GM18870 (cell line): Measurements from ENCODE around the gene ATN1.

Source experiments
- ATAC-seq: cut with Tn5 transposase; IDR thresholded peaks from one replicate; pipeline ENCODE4 v1.9.1; 2021; ENCODE audit warnings: moderate library complexity; ENCODE audit not compliant: unreplicated experiment

The ATN1 gene

DNA sequence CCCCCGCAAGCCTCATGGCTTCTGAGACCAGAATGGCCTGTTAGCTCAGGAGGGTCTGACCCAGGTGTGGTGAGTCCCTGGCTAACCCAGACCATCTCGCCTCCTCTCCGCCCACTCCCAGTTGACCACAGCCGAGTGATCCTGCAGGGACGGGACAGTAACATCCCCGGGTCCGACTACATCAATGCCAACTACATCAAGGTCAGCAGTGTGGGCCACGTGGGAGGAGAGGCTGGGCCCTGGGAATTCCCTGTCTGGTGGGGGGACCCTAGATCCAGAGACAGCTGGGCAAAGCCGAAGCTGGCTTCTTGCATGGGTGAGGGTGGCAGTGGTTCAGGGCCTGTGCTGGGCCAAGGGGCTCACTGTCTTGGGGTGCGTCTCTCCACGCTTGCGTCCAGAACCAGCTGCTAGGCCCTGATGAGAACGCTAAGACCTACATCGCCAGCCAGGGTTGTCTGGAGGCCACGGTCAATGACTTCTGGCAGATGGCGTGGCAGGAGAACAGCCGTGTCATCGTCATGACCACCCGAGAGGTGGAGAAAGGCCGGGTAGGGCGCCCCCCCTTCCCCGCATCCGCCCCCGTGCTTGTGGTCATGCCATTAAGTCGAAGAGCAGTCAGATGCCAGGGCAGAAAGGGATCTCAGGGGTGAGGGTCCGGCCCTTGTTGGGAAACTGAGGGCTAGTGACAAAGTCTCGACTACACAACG, 28.4 kb downstream of the ATN1 start:
- ATAC-seq = no peak

DNA sequence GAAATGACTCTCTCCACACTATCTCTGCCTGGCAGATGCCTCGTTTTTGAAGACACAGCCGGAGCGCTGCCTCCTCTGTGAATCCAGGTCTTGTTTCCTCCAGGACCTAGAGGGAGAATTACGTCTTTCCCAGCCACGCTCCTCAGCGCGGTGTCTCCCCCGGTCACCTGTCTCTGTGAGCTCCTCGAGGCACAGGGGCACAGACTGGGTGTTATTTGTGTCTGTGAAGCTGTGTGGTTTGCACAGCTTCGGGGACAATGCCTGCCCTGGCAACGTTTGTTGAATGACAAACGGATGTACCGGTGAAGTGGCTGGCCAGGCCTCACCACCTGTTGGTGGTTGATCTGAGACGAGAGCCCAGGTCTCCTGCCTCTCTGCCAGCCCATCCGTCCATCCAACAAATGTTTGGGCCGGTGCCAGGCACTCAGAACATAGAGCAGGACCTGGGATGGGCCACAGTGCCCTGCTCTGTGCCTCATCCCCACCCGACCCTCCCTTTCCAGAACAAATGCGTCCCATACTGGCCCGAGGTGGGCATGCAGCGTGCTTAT, 29.5 kb downstream of the ATN1 start:
- ATAC-seq = no peak

DNA sequence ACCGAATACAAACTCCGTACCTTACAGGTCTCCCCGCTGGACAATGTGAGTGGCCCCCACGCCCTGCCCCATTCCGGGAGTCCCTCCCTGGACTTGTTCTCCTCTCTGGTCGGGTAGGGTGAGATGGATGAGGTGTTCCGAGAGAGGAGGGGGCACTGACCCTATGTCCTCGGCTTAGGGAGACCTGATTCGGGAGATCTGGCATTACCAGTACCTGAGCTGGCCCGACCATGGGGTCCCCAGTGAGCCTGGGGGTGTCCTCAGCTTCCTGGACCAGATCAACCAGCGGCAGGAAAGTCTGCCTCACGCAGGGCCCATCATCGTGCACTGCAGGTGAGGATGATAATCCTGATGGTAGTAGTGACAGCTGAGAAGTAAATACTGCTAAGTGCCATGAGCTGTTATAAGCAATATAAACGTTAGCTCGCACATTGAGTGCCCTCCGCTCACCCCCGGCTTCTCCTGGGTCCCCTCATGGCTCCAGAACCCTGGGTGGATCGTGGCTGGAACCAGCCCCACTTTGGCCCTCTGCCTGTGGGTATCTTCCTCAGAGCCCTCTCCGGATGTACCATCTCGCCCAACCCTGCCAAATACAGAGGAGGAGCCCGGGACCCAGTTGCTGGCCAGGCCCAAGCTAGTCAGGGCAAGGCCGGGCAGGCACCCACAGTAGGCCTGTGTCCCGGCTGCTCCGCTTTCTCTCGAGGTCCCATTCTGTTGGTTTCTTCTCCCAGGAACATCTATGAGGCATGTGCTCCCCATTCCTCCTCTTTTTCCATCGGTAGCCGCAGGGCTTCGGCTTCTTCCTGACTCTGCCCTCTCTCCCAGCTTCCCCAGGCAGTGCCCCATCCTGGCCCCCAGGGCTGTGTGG, 30.2 kb downstream of the ATN1 start:
- no peak for ATAC-seq

DNA sequence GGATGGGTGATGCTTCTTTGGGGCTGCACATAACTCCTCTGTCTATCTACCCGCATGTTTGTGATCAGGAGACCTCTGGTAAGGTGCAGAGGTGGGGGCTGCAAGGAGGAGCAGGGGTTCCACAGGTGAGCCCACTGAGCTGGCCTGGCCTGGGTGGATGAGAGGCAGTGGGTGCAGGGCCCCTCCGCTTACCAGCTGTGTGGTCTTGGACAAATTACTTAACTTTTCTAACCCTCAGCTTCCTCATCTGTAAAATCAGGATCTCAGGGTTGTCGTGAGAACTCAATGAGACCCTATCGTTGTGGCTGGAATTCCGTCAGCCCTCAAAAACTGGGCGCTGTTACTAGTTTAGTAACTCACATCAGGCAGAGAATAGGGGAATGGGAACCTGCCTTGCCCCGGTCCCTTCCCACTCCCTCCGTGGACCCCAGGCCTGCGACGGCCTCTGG, 30.9 kb downstream of the ATN1 start:
- ATAC-seq = peak; percentile 3

DNA sequence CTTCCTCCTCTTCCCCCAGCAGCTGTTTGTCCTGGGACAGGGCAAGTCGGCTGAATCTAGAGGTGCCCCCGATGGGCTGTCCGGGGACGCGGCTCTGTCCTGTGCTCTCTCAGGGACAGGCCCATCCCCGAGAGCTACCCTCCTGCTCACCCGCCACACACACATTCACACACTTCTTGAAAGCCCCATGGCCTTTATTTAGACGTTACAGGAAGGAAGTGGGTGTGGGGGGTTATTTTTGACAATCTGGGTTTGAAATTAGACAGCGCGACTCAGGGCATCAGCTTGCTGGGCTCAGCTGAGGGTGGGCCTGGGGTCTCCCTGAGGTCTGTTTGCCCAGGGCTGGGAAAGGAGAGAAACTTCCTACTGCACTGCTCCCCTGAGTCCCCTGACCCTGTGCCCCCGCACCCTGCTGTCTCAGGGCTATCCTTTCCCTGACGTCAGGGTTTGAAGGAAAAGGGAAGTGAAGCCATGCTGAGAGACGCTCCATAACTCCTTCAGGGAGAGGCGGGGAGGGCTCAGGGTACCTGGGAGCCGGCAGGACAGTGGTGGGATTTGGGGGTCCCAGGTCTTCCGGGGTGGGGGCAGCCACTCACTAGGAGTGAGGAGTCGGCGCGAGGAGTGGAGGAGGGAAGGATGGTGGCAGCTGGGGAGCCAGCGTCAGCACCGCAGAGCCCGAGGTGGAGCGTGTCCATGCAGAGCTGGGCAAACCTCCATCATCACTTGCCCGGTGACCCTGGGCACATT, 31.5 kb downstream of the ATN1 start:
- ATAC-seq = peak; percentile 46

DNA sequence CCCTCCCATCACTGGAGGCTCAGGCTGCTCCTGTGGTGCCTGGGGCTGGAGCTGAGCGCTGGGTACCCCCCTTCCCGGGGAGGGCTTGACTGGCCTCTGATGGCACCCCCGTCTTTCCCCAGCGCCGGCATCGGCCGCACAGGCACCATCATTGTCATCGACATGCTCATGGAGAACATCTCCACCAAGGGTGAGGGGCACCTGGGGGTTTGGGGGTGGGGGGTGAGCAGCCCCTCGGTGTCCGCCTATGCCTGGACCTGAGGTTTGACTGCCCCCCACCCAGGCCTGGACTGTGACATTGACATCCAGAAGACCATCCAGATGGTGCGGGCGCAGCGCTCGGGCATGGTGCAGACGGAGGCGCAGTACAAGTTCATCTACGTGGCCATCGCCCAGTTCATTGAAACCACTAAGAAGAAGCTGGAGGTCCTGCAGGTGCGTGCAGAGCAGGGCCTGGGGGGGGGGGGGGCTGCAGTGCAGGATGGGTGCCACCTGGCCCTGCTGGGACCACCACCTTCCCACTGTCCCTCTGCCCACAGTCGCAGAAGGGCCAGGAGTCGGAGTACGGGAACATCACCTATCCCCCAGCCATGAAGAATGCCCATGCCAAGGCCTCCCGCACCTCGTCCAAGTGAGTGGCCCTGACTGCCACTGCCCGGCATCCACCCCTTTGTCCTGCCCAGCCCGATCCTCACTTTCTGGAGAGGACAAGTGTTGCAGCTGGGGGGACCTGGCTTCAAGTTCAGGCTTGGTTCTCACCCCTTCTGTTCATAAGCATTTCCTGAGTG, 32.2 kb downstream of the ATN1 start:
- no peak for ATAC-seq

DNA sequence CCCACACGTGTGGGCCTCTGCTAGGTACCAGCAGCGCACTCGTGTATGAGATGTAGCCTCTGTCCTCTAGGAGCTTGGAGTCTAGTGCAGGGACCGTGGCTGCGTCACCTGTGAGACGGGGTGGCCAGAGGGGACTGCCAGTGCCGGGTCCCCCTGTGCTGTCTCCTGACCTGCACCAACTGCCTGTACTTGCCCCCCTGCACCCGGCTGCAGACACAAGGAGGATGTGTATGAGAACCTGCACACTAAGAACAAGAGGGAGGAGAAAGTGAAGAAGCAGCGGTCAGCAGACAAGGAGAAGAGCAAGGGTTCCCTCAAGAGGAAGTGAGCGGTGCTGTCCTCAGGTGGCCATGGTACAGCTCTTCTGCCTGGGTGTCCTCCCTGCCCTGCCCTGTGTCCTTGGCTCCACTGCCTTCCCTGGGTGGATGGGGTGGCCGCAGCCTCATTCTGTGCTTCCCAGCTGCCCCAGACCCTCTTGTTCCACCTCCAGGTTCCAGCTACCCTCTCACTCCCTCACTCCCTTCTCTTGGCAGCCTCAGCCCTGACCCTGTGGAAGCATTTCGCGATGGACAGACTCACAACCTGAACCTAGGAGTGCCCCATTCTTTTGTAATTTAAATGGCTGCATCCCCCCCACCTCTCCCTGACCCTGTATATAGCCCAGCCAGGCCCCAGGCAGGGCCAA, 33.0 kb downstream of the ATN1 start:
- no peak for ATAC-seq

DNA sequence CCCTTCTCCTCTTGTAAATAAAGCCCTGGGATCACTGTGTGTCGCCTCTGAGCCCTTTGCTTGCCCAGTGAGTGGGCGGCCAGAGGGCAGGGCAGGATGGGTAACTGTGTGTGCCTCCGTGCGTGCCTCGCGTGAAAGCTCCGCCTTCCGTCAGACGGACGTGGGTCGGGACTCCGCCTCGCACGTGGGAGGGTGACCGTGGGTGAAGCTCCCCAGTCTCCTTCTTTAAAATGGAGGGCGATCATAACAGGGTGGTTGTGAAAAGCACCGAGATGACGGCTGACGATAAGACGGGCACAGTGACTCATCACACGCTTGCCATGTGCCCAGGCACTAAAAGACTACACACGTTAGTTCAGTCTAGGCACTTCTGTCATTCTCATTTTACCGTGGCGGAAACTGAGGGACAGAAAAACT, 33.5 kb downstream of the ATN1 start:
- no peak for ATAC-seq

DNA sequence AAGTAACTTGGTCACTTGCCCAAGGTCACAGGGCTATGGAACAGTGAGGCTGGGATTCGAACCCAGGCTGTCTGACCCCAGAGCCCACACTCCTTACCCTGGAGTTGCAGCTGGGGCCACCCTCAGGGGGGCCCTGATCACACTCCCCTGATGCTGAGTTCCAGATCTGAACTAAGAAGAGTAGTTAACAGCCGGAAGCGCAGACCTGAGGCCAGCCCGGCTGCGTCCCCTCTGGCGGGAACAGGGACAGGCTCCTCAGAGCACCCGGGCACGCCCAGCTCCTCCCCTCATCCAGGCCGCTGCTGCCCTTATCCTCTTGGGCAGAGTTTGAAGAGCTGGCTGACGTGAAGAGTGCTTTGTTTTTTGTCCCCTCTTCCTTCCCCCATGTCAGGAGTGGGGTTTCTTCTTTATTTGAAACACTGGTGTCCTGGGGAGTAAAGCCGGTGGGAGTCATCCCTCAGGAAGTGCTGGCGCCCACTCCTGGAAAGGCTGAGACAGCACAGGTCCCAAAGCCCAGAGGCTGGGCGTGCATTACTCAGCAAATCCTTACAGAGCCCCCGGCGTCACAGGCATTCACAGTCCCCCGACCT, 34.0 kb downstream of the ATN1 start:
- no peak for ATAC-seq

DNA sequence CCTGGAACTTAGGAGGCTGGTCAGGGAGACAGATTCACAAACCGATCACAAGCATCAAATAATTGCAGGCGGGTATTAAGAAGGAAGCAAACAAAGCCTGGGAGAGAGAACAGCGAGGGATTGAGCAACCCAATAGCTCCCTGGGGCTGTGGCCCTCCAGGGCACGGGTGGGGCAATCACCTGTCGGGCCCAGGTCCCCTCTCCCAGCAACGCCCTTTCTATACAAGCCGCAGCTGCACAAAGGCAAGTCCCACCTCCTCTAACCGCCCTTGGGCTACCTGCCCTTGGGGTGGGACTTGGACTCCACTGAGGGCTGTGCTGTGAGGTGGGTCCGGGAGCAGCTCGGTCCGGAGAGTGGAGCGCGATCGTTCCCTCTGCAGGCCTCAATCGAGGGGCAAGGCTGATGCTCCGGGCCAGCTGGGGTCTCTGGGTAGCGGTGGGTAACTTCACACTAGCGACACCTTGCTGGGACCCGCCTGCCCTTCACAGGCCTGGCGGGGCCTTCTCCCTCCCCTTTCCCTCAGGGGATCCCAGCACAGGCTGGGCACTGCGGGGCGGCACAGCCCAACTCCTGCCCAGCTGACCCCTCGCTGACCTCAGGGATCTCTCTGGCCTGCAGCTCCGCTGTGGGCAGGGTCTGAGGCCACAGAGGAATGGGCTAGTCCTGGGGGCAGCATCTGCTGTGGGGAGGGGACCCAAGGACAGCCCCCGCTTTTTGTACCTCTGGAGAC, 34.7 kb downstream of the ATN1 start:
- ATAC-seq = no peak

DNA sequence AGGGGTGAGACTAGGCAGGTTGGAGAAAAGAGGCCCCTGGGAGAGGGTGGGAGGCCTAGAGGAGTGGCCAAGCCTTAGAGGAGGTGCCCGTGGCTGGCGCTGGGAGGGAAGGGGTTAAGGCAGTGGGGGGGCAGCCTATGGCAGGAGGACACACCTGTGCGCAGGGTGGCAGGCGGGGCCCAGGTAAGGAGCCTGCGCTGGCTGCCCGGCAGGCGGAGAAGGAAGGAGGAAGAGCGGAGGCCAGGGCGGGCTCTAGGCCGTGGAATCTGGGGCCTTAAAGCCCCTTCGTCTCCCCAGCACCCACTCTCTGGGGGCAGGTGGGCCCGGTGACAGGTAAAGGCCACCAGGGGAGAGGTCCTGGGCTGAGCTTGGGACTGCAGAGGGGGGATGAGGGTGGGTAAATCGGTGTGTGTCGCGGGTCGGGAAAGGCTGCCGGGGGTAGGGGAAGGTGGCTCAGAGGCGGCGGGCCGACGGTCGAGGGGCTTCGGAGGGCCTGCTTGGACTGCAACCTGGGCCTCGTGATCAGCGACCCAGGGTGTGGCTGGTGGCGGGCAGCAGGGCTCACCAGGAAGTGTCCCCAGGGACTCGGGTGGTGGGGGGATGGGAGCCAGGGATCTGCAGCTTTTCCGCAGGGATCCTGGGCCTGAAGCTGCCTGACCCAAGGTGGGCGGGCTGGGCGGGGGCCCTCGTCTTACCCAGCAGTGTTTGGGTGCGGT, 35.4 kb downstream of the ATN1 start:
- no peak for ATAC-seq

DNA sequence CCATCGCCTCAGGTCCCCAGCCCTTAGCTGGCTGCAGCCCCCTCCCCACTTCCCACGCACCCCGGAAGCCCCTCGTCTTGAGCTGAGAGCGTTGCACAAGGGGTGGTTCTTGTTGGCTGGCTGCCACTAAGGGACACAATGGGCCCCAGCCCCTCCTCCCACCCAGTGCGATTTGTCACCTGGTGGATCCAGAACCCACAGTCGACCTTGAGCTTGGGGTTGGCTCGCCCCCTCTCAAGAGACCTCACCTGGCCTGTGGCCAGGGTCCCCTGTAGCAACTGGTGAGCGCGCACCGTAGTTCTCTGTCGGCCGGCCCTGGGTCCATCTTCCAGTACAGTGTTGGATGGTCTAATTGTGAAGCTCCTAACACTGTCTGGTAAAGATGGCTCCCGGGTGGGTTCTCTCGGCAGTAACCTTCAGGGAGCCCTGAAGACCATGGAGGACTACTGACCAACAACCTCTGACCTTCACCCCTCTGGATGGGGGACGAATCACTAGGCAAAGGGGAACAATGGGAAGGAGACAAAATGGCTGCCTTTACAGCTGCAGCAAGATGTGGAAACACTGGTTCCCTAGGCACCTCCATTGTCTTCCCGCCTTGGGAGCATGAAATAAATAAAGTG, 36.1 kb downstream of the ATN1 start:
- ATAC-seq = no peak

DNA sequence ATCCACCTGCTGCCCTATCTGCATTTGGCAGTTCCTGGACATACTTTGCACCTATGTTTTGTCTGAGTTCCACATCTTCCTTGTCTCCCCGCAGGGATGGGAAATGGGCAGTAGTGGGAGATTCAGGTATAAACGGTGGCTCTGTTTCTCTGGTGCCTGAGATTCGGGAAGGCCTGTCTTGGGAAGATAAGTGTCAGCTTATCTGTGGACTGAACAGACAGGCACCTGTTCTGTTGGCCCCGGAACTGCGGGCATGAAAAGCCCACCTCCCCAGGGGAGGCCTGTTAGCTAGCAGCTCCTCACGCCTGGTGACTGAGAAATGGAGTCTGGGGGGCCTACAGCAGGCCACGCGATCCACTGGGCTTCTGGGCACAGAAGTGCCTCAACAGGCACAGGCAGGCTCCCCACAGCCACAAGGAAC, 36.9 kb downstream of the ATN1 start:
- ATAC-seq = no peak

DNA sequence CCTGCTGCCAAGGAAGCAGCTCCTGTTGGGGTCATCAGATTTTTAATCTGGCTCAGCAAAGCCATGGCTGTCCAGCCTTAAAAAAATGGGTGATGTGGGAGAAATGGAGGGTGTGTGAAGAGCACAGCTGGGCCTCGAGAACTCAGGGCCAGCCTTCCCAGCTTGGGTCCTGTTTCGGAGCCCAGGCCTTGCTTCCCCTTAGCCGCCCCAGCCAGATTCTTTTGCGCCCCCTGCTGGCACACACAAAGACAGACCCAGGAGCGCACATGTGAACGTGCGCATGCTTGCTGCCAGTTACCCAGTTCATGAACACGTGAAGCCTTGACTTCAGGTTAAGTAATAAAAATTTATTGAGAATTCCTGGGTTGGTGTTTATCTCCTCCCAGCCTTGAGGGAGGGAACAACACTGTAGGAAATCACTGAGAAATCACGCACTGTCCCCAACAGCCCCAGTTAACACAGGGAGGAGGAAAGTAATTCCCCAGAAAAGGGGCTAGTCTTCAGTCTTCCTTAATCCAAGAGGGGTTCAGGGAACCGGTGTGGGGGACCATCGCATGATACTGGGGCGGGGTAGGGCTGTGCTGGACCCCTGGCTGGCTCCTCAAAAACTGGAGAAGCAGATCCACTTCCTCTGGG, 37.4 kb downstream of the ATN1 start:
- ATAC-seq = peak; percentile 32

DNA sequence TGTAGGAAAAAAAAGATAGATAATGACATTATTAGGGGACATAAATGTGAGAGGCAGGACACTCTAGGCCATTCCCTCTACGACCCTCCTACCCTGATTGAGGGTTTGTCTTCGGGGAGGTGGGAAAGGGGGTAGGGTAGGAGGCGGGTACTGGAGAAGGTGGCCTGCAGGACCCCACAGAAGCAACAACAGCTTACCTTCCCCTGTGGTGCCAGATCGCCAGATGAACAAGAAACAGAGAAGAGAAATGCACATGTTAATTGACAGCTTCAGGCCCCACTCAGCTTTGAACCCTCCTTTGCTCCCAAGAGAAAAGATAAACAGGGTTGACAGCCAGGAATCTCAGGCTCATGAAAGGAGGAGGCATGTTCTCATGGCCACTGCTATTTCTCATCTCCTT, 38.0 kb downstream of the ATN1 start:
- ATAC-seq = no peak

DNA sequence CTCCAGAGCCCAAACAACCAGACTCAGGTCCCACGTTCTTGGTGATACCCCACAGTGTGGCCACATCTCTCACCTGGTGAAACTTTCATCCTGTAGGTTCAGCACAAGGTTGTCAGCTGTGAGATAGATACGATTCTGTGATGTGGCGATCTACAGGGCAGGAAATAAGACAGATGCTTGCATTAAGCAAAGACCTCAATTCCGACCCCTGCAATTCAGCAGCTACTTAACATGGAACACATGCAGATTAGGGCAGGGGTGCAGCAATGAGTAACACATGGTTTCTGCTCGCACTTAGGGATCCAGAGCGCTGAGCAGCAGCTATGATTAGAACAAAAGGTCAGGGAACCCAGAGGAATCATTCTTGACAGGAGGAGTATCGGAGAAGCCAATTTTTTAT, 38.6 kb downstream of the ATN1 start:
- no peak for ATAC-seq

DNA sequence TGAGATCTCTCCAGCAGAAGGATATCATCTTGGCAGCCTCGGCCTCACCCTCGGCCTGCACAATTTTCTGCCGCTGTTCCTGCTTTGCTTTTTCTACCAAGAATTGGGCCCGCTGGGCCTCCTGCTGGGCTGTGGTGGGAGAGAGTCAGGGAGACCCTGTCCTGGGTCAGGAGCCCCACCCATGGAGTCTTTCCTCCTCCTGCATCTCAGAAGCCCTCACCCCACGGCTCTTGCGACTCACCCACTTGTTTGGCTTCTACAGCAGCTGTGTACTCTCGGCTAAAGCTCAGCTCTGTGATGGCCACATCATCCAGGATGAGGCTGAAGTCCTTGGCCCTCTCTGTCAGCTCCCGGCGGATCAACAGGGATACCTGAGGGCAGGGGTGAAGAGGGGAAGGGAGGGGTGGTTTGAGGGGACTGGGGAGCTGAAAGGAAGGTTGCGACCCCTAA, 39.9 kb downstream of the ATN1 start:
- no peak for ATAC-seq
